NCI-H345 treated with DMSO at 0.1 percent for 48 hours (cell line): ENCODE measurements around the gene SCAMP2.

Experiments
- DNase-seq: peaks from one replicate; lab custom pipeline; 2025; ENCODE audit not compliant: unreplicated experiment; lab: John Stamatoyannopoulos, UW

SCAMP2 gene

GRCh38 chr15:74839526-74840395 is 33.4 kb downstream of the SCAMP2 start:
- DNase-seq = no peak

- DNase-seq = no peak
Observed at GRCh38 chr15:74838746-74839525, 34.2 kb downstream of the SCAMP2 start.

- no peak for DNase-seq
Observed at GRCh38 chr15:74838137-74838516, 35.0 kb downstream of the SCAMP2 start.

GRCh38 chr15:74837482-74838136 is 35.6 kb downstream of the SCAMP2 start:
- no peak for DNase-seq

- DNase-seq = no peak
Observed at GRCh38 chr15:74836846-74837245, 36.3 kb downstream of the SCAMP2 start.

- no peak for DNase-seq
Observed at GRCh38 chr15:74835312-74835823, 37.8 kb downstream of the SCAMP2 start.

GRCh38 chr15:74833376-74834107 is 39.6 kb downstream of the SCAMP2 start:
- DNase-seq = no peak

GRCh38 chr15:74832826-74833225 is 40.3 kb downstream of the SCAMP2 start:
- no peak for DNase-seq

- no peak for DNase-seq
Observed at GRCh38 chr15:74831813-74832495, 41.2 kb downstream of the SCAMP2 start.

- DNase-seq = no peak
Observed at GRCh38 chr15:74830868-74831267, 42.3 kb downstream of the SCAMP2 start.

GRCh38 chr15:74829991-74830390 is 43.2 kb downstream of the SCAMP2 start:
- DNase-seq = no peak

- DNase-seq = no peak
Observed at GRCh38 chr15:74829486-74829885, 43.7 kb downstream of the SCAMP2 start.

- no peak for DNase-seq
Observed at GRCh38 chr15:74828835-74829234, 44.3 kb downstream of the SCAMP2 start.

GRCh38 chr15:74827614-74828013 is 45.6 kb downstream of the SCAMP2 start:
- DNase-seq = no peak

- DNase-seq = no peak
Observed at GRCh38 chr15:74826921-74827320, 46.2 kb downstream of the SCAMP2 start.

- no peak for DNase-seq
Observed at GRCh38 chr15:74826364-74826819, 46.8 kb downstream of the SCAMP2 start, which contains the start of gene CPLX3. Gene CPLX3 (plus strand): TSS chr15:74826627. CDS start chr15:74826704, 77 bp downstream.

- DNase-seq = no peak
Observed at GRCh38 chr15:74825866-74826265, 47.3 kb downstream of the SCAMP2 start.

- no peak for DNase-seq
Observed at GRCh38 chr15:74824976-74825375, 48.2 kb downstream of the SCAMP2 start.

GRCh38 chr15:74823324-74823723 is 49.8 kb downstream of the SCAMP2 start:
- DNase-seq = no peak

- no peak for DNase-seq
Observed at GRCh38 chr15:74822233-74822632, 50.9 kb downstream of the SCAMP2 start.
